ENCODE measurements around the gene RND3.

The RND3 gene

GRCh38 chr2:150480241-150480640 is 7.2 kb downstream of the RND3 start:
- TF ChIP-seq CTCF (IDR thresholded peaks at IDR 0.05; ENCODE audit: low read depth, low read length) (no peak), MAX (IDR thresholded peaks at IDR 0.05; ENCODE audit: low read depth, low read length) (no peak), POLR2A (IDR thresholded peaks at IDR 0.05; ENCODE audit: extremely low read depth, insufficient read length) (no peak), MYC (IDR thresholded peaks at IDR 0.05; ENCODE audit: low read depth, low read length) (no peak)
- no peak for DNase-seq (ENCODE audit: low read depth)
- no peak overlapping the region for H3K4me3 ChIP-seq (ENCODE audit: low read depth, low read length)

- DNase-seq (ENCODE audit: low read depth): no peak
- no peak overlapping the region for H3K4me3 ChIP-seq (ENCODE audit: low read depth, low read length)
- TF ChIP-seq MYC (IDR thresholded peaks at IDR 0.05; ENCODE audit: low read depth, low read length) (no peak), CTCF (IDR thresholded peaks at IDR 0.05; ENCODE audit: low read depth, low read length) (no peak), POLR2A (IDR thresholded peaks at IDR 0.05; ENCODE audit: extremely low read depth, insufficient read length) (no peak), MAX (IDR thresholded peaks at IDR 0.05; ENCODE audit: low read depth, low read length) (no peak)
Measured at GRCh38 chr2:150479075-150479915, 8.2 kb downstream of the RND3 start.

GRCh38 chr2:150478200-150478974 is 9.1 kb downstream of the RND3 start:
- H3K4me3 ChIP-seq (ENCODE audit: low read depth, low read length): no peak overlapping the region
- TF ChIP-seq MAX (IDR thresholded peaks at IDR 0.05; ENCODE audit: low read depth, low read length): no peak
- TF ChIP-seq CTCF (IDR thresholded peaks at IDR 0.05; ENCODE audit: low read depth, low read length): no peak
- no peak for TF ChIP-seq MYC (IDR thresholded peaks at IDR 0.05; ENCODE audit: low read depth, low read length)
- no peak for TF ChIP-seq POLR2A (IDR thresholded peaks at IDR 0.05; ENCODE audit: extremely low read depth, insufficient read length)
- DNase-seq (ENCODE audit: low read depth): no peak

GRCh38 chr2:150477347-150477746 is 10.1 kb downstream of the RND3 start:
- no peak overlapping the region for H3K4me3 ChIP-seq (ENCODE audit: low read depth, low read length)
- DNase-seq (ENCODE audit: low read depth): no peak
- TF ChIP-seq POLR2A (IDR thresholded peaks at IDR 0.05; ENCODE audit: extremely low read depth, insufficient read length) (no peak), MAX (IDR thresholded peaks at IDR 0.05; ENCODE audit: low read depth, low read length) (no peak), CTCF (IDR thresholded peaks at IDR 0.05; ENCODE audit: low read depth, low read length) (no peak), MYC (IDR thresholded peaks at IDR 0.05; ENCODE audit: low read depth, low read length) (no peak)

GRCh38 chr2:150476809-150477302 is 10.6 kb downstream of the RND3 start:
- TF ChIP-seq CTCF (IDR thresholded peaks at IDR 0.05; ENCODE audit: low read depth, low read length) (no peak), MAX (IDR thresholded peaks at IDR 0.05; ENCODE audit: low read depth, low read length) (no peak)
- DNase-seq (ENCODE audit: low read depth): no peak
- H3K4me3 ChIP-seq (ENCODE audit: low read depth, low read length): no peak overlapping the region
